Astrocyte (in vitro differentiated cells and primary cell): ENCODE results near the gene LRRC28. TPM values are rescaled to one million over a fixed set of nuclear protein-coding genes. Genes with fewer than 3 reads are reported as not detected.

Experiments used
- DNase-seq: peaks from one replicate; pipeline ENCODE4 v3.0.0-alpha.2; 2010; ENCODE audit warnings: low read depth
- FAIRE-seq: peaks from 2 replicates; lab custom pipeline; 2011; peaks lifted over from hg19 to GRCh38; lab: Jason Lieb, UNC
- H2AFZ ChIP-seq: 2 replicates; pipeline ENCODE4 v1.6.0; 2012; ENCODE audit warnings: low read depth, low read length, inconsistent platforms
- H3K27ac ChIP-seq: 2 replicates; pipeline ENCODE4 v1.5.1; 2011; ENCODE audit warnings: low read depth, low read length, inconsistent platforms
- H3K27me3 ChIP-seq: 2 replicates; pipeline ENCODE4 v1.6.0; 2011; ENCODE audit warnings: low read length, inconsistent platforms; ENCODE audit not compliant: insufficient read depth
- H3K36me3 ChIP-seq: 2 replicates; pipeline ENCODE4 v1.5.1; 2011; ENCODE audit warnings: low read length, inconsistent platforms; ENCODE audit not compliant: insufficient read depth
- H3K4me1 ChIP-seq: 2 replicates; pipeline ENCODE4 v1.5.1; 2011; ENCODE audit warnings: low read length, inconsistent platforms; ENCODE audit not compliant: insufficient read depth
- H3K4me2 ChIP-seq: 2 replicates; pipeline ENCODE4 v1.6.0; 2012; ENCODE audit warnings: low read length, inconsistent platforms
- H3K4me3 ChIP-seq: 2 replicates; pipeline ENCODE4 v1.5.1; 2011; ENCODE audit warnings: low read depth, mild to moderate bottlenecking, low read length, inconsistent platforms; ENCODE audit not compliant: insufficient read depth
- H3K79me2 ChIP-seq: 2 replicates; pipeline ENCODE4 v1.6.0; 2012; ENCODE audit warnings: mild to moderate bottlenecking, low read length, inconsistent platforms; ENCODE audit not compliant: insufficient read depth
- H3K9ac ChIP-seq: 2 replicates; pipeline ENCODE4 v1.6.0; 2012; ENCODE audit warnings: mild to moderate bottlenecking, low read length, inconsistent platforms
- H3K9me3 ChIP-seq: 2 replicates; pipeline ENCODE4 v1.5.1; 2012; ENCODE audit warnings: low read depth, mild to moderate bottlenecking, low read length, inconsistent platforms; ENCODE audit not compliant: insufficient read depth
- H4K20me1 ChIP-seq: 2 replicates; pipeline ENCODE4 v1.6.0; 2012; ENCODE audit warnings: low read length, inconsistent platforms; ENCODE audit not compliant: insufficient read depth
- H3K27ac Mint-ChIP-seq: one replicate; pipeline ENCODE4 v1.8.0; 2021; ENCODE audit warnings: mild to moderate bottlenecking, mixed read lengths; ENCODE audit not compliant: unreplicated experiment
- H3K27me3 Mint-ChIP-seq: one replicate; pipeline ENCODE4 v1.8.0; 2021; ENCODE audit warnings: low read depth, mixed read lengths; ENCODE audit not compliant: unreplicated experiment
- H3K36me3 Mint-ChIP-seq: one replicate; pipeline ENCODE4 v1.8.0; 2021; ENCODE audit warnings: low read depth, mixed read lengths; ENCODE audit not compliant: unreplicated experiment
- H3K4me1 Mint-ChIP-seq: one replicate; pipeline ENCODE4 v1.8.0; 2021; ENCODE audit warnings: low read depth, mixed read lengths; ENCODE audit not compliant: unreplicated experiment
- H3K4me3 Mint-ChIP-seq: one replicate; pipeline ENCODE4 v1.8.0; 2021; ENCODE audit warnings: mild to moderate bottlenecking, moderate library complexity, mixed read lengths; ENCODE audit not compliant: unreplicated experiment
- H3K9me3 Mint-ChIP-seq: one replicate; pipeline ENCODE4 v1.8.0; 2021; ENCODE audit warnings: mild to moderate bottlenecking, mixed read lengths; ENCODE audit not compliant: unreplicated experiment
- CTCF ChIP-seq: IDR thresholded peaks from 2 replicates; pipeline ENCODE4 v1.5.1; 2011; ENCODE audit warnings: low read depth, mild to moderate bottlenecking, inconsistent platforms, low read length, moderate library complexity; ENCODE audit not compliant: insufficient read depth
- EZH2 ChIP-seq: IDR thresholded peaks from 2 replicates; pipeline ENCODE4 v1.6.1; 2012; ENCODE audit warnings: mild to moderate bottlenecking, low read length, inconsistent platforms; ENCODE audit not compliant: insufficient read depth
- total RNA-seq: library from RNA; stranded (reverse); gene quantifications from 2 replicates; pipeline ENCODE4 v1.2.1, GENCODE V29; 2021

Gene LRRC28
- total RNA-seq, 1 donor from 2014 or later: 28.1 TPM

GRCh38 chr15:99343208-99343607 lies 91.9 kb downstream of the LRRC28 start:
- no peak for FAIRE-seq

GRCh38 chr15:99343881-99344551 lies 92.7 kb downstream of the LRRC28 start:
- Histone ChIP-seq H3K9me3 (no peaks in the 10 kb centered on the region), H3K27ac (no peak overlapping the region), H3K9ac (no peak overlapping the region), H3K36me3 (no peaks in the 10 kb centered on the region), H3K27me3 (no peaks in the 10 kb centered on the region), H3K4me2 (no peak overlapping the region), H3K79me2 (no peaks in the 10 kb centered on the region), H3K4me3 (no peak overlapping the region), H4K20me1 (no peaks in the 10 kb centered on the region), H2AFZ (no peak overlapping the region), H3K4me1 (peaks cover 5% of the 10 kb centered on the region)
- Mint-ChIP-seq H3K4me1 (peaks cover 18% of the 10 kb centered on the region), H3K9me3 (no peaks in the 10 kb centered on the region), H3K27ac (no peak overlapping the region), H3K27me3 (no peaks in the 10 kb centered on the region), H3K4me3 (no peak overlapping the region), H3K36me3 (no peaks in the 10 kb centered on the region)
- TF ChIP-seq CTCF: no peak
- no peak for TF ChIP-seq EZH2
- DNase-seq (no peak), FAIRE-seq (no peak)

More at GRCh38 chr15:99343208-99343607, 91.9 kb downstream of the LRRC28 start:
- H3K9ac ChIP-seq: no peak overlapping the region
- no peaks in the 10 kb centered on the region for H3K79me2 ChIP-seq
- no peaks in the 10 kb centered on the region for H3K9me3 Mint-ChIP-seq
- no peak overlapping the region for H3K4me2 ChIP-seq
- no peak overlapping the region for H3K27ac Mint-ChIP-seq
- H2AFZ ChIP-seq: no peak overlapping the region
- TF ChIP-seq EZH2 (no peak), CTCF (no peak)
- H3K4me1 ChIP-seq: peaks cover 5% of the 10 kb centered on the region
- no peaks in the 10 kb centered on the region for H3K27me3 Mint-ChIP-seq
- no peak overlapping the region for H3K4me3 ChIP-seq
- H3K36me3 ChIP-seq: no peaks in the 10 kb centered on the region
- peaks cover 18% of the 10 kb centered on the region for H3K4me1 Mint-ChIP-seq
- H3K27me3 ChIP-seq: no peaks in the 10 kb centered on the region
- H3K36me3 Mint-ChIP-seq: no peaks in the 10 kb centered on the region
- no peaks in the 10 kb centered on the region for H3K9me3 ChIP-seq
- H4K20me1 ChIP-seq: no peaks in the 10 kb centered on the region
- H3K4me3 Mint-ChIP-seq: no peak overlapping the region
- H3K27ac ChIP-seq: no peak overlapping the region
- DNase-seq: no peak

- no peak for DNase-seq
- no peak for FAIRE-seq
- H4K20me1 ChIP-seq: no peaks in the 10 kb centered on the region
- H2AFZ ChIP-seq: no peak overlapping the region
- no peaks in the 10 kb centered on the region for H3K36me3 ChIP-seq
- no peak overlapping the region for H3K9ac ChIP-seq
- peaks cover 18% of the 10 kb centered on the region for H3K4me1 Mint-ChIP-seq
- H3K9me3 ChIP-seq: no peaks in the 10 kb centered on the region
- TF ChIP-seq CTCF: no peak
- TF ChIP-seq EZH2: no peak
- H3K27me3 ChIP-seq: no peaks in the 10 kb centered on the region
- H3K79me2 ChIP-seq: no peaks in the 10 kb centered on the region
- peaks cover 5% of the 10 kb centered on the region for H3K4me1 ChIP-seq
- H3K4me2 ChIP-seq: no peak overlapping the region
- H3K4me3 ChIP-seq: no peak overlapping the region
- H3K36me3 Mint-ChIP-seq: peaks cover 3% of the 10 kb centered on the region
- no peaks in the 10 kb centered on the region for H3K27me3 Mint-ChIP-seq
- no peak overlapping the region for H3K4me3 Mint-ChIP-seq
- H3K27ac ChIP-seq: no peak overlapping the region
- no peak overlapping the region for H3K27ac Mint-ChIP-seq
- H3K9me3 Mint-ChIP-seq: no peaks in the 10 kb centered on the region
These were observed 93.4 kb downstream of the LRRC28 start for GRCh38 chr15:99344639-99345038.
